Activated naive CD8-positive, alpha-beta T cell treated with anti-CD3 and anti-CD28 coated beads for 36 hours (primary cell): ENCODE results near the gene SHE. TPM values are rescaled to one million over a fixed set of nuclear protein-coding genes. Genes with fewer than 3 reads are reported as not detected.

Experiments used
- DNase-seq: peaks from one replicate; pipeline ENCODE4 v3.0.0; 2021
- H3K27ac Mint-ChIP-seq: one replicate; pipeline ENCODE4 v1.8.0; 2022; ENCODE audit warnings: mild to moderate bottlenecking, moderate library complexity, mixed read lengths
- H3K27me3 Mint-ChIP-seq: one replicate; pipeline ENCODE4 v1.8.0; 2022; ENCODE audit warnings: mild to moderate bottlenecking, mixed read lengths
- H3K36me3 Mint-ChIP-seq: one replicate; pipeline ENCODE4 v1.8.0; 2021; ENCODE audit warnings: mild to moderate bottlenecking, mixed read lengths
- H3K4me1 Mint-ChIP-seq: one replicate; pipeline ENCODE4 v1.8.0; 2021; ENCODE audit warnings: mixed read lengths
- H3K4me3 Mint-ChIP-seq: one replicate; pipeline ENCODE4 v1.8.0; 2022; ENCODE audit warnings: mild to moderate bottlenecking, moderate library complexity, mixed read lengths
- H3K9me3 Mint-ChIP-seq: one replicate; pipeline ENCODE4 v1.8.0; 2022; ENCODE audit warnings: mixed read lengths
- total RNA-seq, 2 experiments: library from RNA; stranded (reverse); gene quantifications; one replicate each; pipeline ENCODE4 v1.2.3, GENCODE V29; 2021

The SHE gene
- total RNA-seq, 2 experiments from 2014 or later, result not detected

DNA sequence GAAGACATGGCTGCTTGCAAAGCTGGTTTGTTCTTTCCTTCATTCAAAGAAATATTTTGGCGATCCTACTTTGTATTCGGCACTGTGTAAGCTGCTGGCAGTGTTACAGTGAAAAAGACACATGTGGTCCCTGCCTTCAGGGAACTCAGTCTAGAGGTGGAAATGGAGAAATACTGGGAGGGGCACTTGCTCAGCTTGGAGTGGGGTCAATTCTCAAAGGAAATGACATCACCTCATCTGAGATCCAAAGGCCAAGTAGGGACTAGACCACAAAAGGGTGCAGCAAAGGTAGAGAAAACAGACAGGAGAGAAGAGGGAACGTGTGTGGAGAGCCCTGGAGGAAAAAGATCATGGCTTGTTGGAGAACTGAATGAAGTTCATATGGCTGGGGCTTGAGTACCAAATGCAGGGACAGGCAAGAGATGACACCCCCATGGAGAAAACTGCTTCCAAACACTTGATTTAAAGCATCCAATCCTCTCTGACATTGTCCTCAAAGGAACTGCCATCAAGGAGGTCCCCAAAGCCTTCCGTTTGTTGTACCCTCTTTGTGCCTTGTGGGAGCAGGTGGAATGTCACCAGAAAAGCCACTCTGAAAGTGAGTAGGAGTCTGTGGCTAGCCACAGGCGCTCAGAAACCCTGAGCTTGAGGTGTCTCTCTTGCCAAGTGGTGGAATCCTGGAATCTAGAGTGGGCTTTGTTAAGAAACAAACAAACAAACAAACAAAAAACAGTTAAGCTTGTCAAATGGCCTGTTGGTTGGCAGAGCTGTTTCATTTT lies 48.4 kb downstream of the SHE start:
- Mint-ChIP-seq H3K9me3 (no peaks in the 10 kb centered on the region), H3K4me3 (no peak overlapping the region), H3K27ac (no peak overlapping the region), H3K36me3 (peaks cover 37% of the 10 kb centered on the region), H3K27me3 (no peaks in the 10 kb centered on the region), H3K4me1 (peaks cover 15% of the 10 kb centered on the region)
- DNase-seq, result no peak

DNA sequence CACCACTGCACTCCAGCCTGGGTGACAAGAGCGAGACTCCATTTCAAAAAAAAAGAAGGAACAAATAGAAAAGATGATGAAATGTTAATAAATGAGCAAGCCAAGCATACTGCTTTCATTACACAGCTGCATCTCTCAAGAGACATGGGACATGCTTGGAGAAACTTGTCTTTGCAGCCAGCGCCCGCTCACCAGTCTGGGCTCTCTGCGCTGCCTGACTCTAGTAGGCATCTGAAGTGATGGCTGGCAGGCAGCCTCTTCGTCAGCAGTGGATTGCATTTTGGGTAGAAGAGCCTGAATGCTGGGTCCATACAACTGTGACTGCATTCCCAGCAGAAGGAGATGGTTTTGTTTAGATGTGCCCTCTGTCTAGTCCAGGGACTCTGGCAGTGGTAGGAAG lies 49.1 kb downstream of the SHE start:
- Mint-ChIP-seq H3K9me3 (no peaks in the 10 kb centered on the region), H3K27me3 (no peaks in the 10 kb centered on the region), H3K27ac (no peak overlapping the region), H3K4me1 (peaks cover 15% of the 10 kb centered on the region), H3K36me3 (peaks cover 35% of the 10 kb centered on the region), H3K4me3 (no peak overlapping the region)
- no peak for DNase-seq

- H3K36me3 Mint-ChIP-seq, result peaks cover 19% of the 10 kb centered on the region
- DNase-seq, result no peak
- H3K4me1 Mint-ChIP-seq, result peaks cover 18% of the 10 kb centered on the region
- no peak overlapping the region for H3K4me3 Mint-ChIP-seq
- peaks cover 4% of the 10 kb centered on the region for H3K27me3 Mint-ChIP-seq
- H3K9me3 Mint-ChIP-seq, result no peaks in the 10 kb centered on the region
- H3K27ac Mint-ChIP-seq, result no peak overlapping the region
Measured at GRCh38 chr1:154448331-154448811, 53.8 kb downstream of the SHE start.

- no peak overlapping the region for H3K27ac Mint-ChIP-seq
- H3K27me3 Mint-ChIP-seq, result peaks cover 4% of the 10 kb centered on the region
- no peak overlapping the region for H3K4me3 Mint-ChIP-seq
- DNase-seq, result no peak
- peaks cover 9% of the 10 kb centered on the region for H3K36me3 Mint-ChIP-seq
- no peaks in the 10 kb centered on the region for H3K9me3 Mint-ChIP-seq
- H3K4me1 Mint-ChIP-seq, result peaks cover 27% of the 10 kb centered on the region
Measured at GRCh38 chr1:154446789-154447188, 55.4 kb downstream of the SHE start.

DNA sequence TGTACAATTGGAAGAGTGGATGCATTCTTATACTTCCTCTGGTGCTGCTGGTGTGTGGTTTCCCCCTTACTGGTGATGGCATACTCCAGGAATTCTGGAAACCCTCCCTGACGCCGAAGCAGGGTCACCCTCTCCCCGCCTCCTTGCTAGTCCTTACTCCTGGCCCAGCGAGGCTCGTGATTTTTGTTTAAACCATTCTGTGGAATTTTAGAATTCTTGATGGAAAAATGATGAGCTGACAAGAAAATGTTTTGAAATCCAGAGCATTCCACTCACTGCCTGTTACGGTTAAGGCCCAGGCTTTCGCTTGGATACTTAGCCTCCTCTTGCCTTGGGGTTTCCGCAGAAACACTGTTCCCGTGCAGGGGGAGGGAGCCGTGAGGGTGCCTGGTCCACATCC lies 55.9 kb downstream of the SHE start:
- Mint-ChIP-seq H3K36me3 (peaks cover 8% of the 10 kb centered on the region), H3K27ac (no peak overlapping the region), H3K9me3 (no peaks in the 10 kb centered on the region), H3K27me3 (peaks cover 4% of the 10 kb centered on the region), H3K4me3 (no peak overlapping the region), H3K4me1 (peaks cover 32% of the 10 kb centered on the region)
- DNase-seq, result no peak

DNA sequence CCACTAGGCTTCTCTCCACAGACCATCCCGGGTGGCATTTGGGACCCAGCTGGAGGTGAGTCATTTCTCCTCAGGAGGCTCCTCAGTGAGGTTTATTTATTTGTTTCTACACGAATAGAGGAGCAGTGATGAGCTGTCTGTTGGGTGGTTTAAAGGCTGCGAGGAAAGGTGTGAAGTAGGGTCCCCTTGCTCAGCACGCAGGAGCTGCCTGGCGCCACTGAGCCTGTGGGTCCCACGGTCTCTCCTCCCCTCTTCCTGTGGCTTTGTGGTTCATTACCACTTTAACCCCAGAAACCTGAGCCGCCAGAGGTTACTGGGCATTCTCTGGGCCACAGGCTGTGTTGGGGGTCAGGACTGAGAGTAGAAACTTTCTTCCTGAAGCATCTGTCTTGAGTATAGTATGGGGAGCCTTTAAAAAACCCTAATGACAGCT lies 57.2 kb downstream of the SHE start:
- H3K4me3 Mint-ChIP-seq, result peak overlapping the region; percentile 22
- peaks cover 4% of the 10 kb centered on the region for H3K27me3 Mint-ChIP-seq
- no peaks in the 10 kb centered on the region for H3K9me3 Mint-ChIP-seq
- H3K36me3 Mint-ChIP-seq, result peaks cover 5% of the 10 kb centered on the region
- peak; percentile 71 for DNase-seq
- peaks cover 45% of the 10 kb centered on the region for H3K4me1 Mint-ChIP-seq
- peak overlapping the region; percentile 79 for H3K27ac Mint-ChIP-seq

DNA sequence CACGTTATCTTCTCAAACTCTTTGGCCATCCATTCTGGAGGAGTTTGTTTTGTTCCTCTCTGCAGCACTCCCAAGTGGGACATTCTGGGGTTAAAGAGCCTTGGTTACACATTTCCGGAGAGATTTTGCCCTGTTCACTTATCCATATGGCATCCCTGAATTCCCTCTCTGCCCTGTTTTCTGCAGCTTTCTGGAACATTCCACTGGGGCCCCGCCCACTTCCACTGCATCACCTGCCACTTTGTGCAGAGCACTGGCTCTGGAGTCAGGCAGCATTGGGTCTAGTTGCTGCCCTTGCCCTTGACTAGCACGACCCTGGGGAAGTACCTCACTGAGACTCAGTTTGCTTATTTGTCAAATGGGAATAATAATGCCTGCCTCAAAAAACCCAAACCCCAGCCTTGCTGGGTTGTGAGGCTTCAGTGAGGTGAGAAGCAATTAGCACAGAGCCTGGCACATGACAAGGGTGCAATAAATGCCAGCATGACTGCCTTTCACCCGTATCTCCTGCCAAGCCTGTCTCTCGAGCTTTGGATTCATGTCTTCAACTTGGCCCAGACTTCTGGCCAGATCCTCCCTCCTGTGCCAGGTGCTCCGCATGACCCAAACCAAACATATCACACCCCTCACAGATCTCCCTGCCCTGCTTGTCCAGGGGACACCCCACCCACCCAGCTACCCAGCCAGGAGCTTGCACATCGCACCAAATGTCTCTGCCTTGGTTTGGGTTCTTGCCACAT lies 58.8 kb downstream of the SHE start:
- Mint-ChIP-seq H3K4me1 (peaks cover 57% of the 10 kb centered on the region), H3K9me3 (no peaks in the 10 kb centered on the region), H3K4me3 (no peak overlapping the region), H3K27ac (no peak overlapping the region), H3K36me3 (peaks cover 9% of the 10 kb centered on the region), H3K27me3 (peaks cover 4% of the 10 kb centered on the region)
- no peak for DNase-seq

- Mint-ChIP-seq H3K9me3 (no peaks in the 10 kb centered on the region), H3K36me3 (peaks cover 9% of the 10 kb centered on the region), H3K27ac (no peak overlapping the region), H3K27me3 (peaks cover 4% of the 10 kb centered on the region), H3K4me3 (no peak overlapping the region), H3K4me1 (peaks cover 63% of the 10 kb centered on the region)
- DNase-seq, result no peak
Measured at GRCh38 chr1:154442006-154442740, 60.0 kb downstream of the SHE start.

DNA sequence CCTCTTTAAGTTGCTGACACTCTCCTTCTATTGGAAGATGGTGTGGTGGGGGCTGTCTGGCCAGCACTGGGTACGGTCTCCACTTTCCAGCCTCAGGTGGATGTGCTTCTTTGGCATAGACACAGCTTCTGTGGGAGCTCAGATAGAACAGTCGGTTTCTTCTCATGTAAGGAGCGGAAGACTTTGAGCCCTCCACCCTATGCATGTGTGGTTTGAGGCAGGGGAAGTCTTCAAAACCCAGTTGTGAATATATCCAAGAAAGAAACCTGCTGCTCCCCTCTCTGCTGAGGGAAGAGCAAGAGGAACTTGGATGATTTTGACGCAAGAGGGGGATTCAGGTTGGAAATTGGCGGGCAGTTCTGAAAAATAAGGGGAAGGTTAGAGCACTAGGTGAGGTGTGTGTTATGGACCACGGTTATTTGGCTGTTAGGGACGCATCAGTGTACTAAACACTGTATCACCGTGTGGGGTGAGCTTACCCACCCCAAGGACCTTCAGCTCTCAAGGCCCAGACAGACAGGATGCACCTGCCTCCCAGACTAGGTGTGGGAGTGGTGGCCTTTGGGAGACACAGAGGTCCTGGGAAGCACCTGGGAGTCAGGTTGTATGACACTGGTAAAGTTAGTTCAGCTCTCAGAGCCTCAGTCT lies 60.8 kb downstream of the SHE start:
- no peak for DNase-seq
- no peaks in the 10 kb centered on the region for H3K9me3 Mint-ChIP-seq
- peaks cover 63% of the 10 kb centered on the region for H3K4me1 Mint-ChIP-seq
- peaks cover 11% of the 10 kb centered on the region for H3K36me3 Mint-ChIP-seq
- H3K27ac Mint-ChIP-seq, result peak overlapping the region; percentile 76
- H3K27me3 Mint-ChIP-seq, result peaks cover 4% of the 10 kb centered on the region
- no peak overlapping the region for H3K4me3 Mint-ChIP-seq

GRCh38 chr1:154440036-154440804 lies 62.0 kb downstream of the SHE start:
- Mint-ChIP-seq H3K27me3 (peaks cover 3% of the 10 kb centered on the region), H3K9me3 (no peaks in the 10 kb centered on the region), H3K27ac (peak overlapping the region; percentile 87), H3K4me3 (peak overlapping the region; percentile 1), H3K4me1 (peaks cover 54% of the 10 kb centered on the region), H3K36me3 (peaks cover 11% of the 10 kb centered on the region)
- no peak for DNase-seq

GRCh38 chr1:154436433-154436832 lies 65.8 kb downstream of the SHE start:
- H3K4me1 Mint-ChIP-seq, result peaks cover 51% of the 10 kb centered on the region
- DNase-seq, result no peak
- no peaks in the 10 kb centered on the region for H3K9me3 Mint-ChIP-seq
- peaks cover 9% of the 10 kb centered on the region for H3K36me3 Mint-ChIP-seq
- H3K4me3 Mint-ChIP-seq, result no peak overlapping the region
- H3K27me3 Mint-ChIP-seq, result no peaks in the 10 kb centered on the region
- no peak overlapping the region for H3K27ac Mint-ChIP-seq

- Mint-ChIP-seq H3K4me1 (peaks cover 47% of the 10 kb centered on the region), H3K9me3 (no peaks in the 10 kb centered on the region)
Measured at GRCh38 chr1:154435599-154436200, 66.5 kb downstream of the SHE start.

DNA sequence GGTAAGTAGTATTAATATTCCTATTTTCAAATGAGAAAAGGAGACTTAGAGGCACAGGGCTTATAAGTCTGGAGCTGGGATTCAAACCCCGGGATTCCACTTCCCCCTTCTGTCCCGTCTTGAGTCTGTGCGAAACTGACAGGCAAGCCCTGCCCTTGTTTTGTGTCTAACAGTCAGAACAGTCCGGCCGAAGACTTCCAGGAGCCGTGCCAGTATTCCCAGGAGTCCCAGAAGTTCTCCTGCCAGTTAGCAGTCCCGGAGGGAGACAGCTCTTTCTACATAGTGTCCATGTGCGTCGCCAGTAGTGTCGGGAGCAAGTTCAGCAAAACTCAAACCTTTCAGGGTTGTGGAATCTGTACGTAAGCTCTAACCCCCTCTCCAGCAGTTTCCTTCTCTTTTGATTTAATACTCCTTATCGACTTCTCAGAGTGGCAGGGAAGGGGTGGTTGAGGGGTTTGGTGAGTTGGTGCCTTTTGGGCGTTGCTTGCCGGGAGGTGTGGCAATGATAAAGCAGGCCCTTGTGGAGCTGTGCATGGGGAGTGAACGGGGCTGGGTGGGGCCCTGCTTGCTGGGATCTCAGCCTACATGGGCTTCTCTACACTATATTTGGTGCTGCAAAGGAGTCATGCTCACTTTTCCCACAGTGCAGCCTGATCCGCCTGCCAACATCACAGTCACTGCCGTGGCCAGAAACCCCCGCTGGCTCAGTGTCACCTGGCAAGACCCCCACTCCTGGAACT lies 67.7 kb downstream of the SHE start:
- Mint-ChIP-seq H3K27ac (no peak overlapping the region), H3K9me3 (no peaks in the 10 kb centered on the region), H3K4me3 (no peak overlapping the region), H3K4me1 (peaks cover 42% of the 10 kb centered on the region), H3K36me3 (peaks cover 10% of the 10 kb centered on the region), H3K27me3 (no peaks in the 10 kb centered on the region)
- DNase-seq, result no peak

More at GRCh38 chr1:154435599-154436200, 66.5 kb downstream of the SHE start:
- Mint-ChIP-seq H3K27ac (no peak overlapping the region), H3K27me3 (no peaks in the 10 kb centered on the region), H3K4me3 (no peak overlapping the region), H3K36me3 (peaks cover 10% of the 10 kb centered on the region)
- no peak for DNase-seq
